ENCODE measurements around the gene COPA. TPM values are rescaled to one million over a fixed set of nuclear protein-coding genes. Genes with fewer than 3 reads are reported as not detected.

Gene COPA
- total and polyA plus RNA-seq, 10 donors, result 41.3 to 181 (median 117) TPM

DNA sequence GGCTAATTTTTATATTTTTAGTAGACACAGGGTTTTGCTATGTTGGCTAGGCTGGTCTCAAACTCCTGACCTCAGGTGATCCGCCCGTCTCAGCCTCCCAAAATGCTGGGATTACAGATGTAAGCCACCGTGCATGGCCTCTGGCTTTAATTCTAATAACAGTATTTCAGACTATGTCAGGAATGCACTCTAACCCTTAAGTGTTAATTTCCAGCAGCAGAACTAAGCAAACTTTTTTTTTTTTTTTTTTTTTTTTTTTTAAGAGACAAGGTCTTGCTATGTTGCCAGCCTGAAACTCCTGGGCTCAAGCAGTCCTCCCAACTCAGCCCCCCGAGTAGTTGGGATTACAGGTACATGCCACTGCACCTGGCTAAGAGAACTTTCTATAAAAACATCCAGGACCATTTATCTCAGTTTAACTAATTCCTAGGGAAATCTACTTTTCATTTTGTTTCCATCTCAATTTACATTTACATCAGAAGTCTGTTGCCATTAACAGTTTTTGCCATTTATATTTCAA is 87.2 kb downstream of the COPA start:
- WGBS, 5 donors, result 90 to 97% (median 91%) methylated on average over 4 of the region's 4 CpGs
- H3K4me1 ChIP-seq, result peaks cover 21 to 63% (median 45%) of the 10 kb centered on the region in 6 donors
- intact Hi-C loops (cut with DNase I; ENCODE audit: low total_unique reads), result loop anchor here (10.0 kb wide), 1 partner anchor 151 kb away; no protein-coding TSS in a partner anchor
- TF ChIP-seq, protein P1, sequence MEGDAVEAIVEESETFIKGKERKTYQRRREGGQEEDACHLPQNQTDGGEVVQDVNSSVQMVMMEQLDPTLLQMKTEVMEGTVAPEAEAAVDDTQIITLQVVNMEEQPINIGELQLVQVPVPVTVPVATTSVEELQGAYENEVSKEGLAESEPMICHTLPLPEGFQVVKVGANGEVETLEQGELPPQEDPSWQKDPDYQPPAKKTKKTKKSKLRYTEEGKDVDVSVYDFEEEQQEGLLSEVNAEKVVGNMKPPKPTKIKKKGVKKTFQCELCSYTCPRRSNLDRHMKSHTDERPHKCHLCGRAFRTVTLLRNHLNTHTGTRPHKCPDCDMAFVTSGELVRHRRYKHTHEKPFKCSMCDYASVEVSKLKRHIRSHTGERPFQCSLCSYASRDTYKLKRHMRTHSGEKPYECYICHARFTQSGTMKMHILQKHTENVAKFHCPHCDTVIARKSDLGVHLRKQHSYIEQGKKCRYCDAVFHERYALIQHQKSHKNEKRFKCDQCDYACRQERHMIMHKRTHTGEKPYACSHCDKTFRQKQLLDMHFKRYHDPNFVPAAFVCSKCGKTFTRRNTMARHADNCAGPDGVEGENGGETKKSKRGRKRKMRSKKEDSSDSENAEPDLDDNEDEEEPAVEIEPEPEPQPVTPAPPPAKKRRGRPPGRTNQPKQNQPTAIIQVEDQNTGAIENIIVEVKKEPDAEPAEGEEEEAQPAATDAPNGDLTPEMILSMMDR (IDR thresholded peaks at IDR 0.05 in 8 of 11, conservative IDR thresholded peaks at IDR 0.05 in 3 of 11), result no peak
- TF ChIP-seq POLR2A (IDR thresholded peaks at IDR 0.05) (no peak), POLR2AphosphoS5 (IDR thresholded peaks at IDR 0.05) (no peak)
- H3K36me3 ChIP-seq, result peaks cover 0 to 56% (median 12%) of the 10 kb centered on the region in 6 donors
- H3K27me3 ChIP-seq (replicated peaks in 1 of 7), result no peaks in the 10 kb centered on the region
- H3K9me3 ChIP-seq, result no peaks in the 10 kb centered on the region
- H3K4me3 ChIP-seq, result no peak overlapping the region
- DNase-seq, result no peak
- H3K27ac ChIP-seq, result no peak overlapping the region

DNA sequence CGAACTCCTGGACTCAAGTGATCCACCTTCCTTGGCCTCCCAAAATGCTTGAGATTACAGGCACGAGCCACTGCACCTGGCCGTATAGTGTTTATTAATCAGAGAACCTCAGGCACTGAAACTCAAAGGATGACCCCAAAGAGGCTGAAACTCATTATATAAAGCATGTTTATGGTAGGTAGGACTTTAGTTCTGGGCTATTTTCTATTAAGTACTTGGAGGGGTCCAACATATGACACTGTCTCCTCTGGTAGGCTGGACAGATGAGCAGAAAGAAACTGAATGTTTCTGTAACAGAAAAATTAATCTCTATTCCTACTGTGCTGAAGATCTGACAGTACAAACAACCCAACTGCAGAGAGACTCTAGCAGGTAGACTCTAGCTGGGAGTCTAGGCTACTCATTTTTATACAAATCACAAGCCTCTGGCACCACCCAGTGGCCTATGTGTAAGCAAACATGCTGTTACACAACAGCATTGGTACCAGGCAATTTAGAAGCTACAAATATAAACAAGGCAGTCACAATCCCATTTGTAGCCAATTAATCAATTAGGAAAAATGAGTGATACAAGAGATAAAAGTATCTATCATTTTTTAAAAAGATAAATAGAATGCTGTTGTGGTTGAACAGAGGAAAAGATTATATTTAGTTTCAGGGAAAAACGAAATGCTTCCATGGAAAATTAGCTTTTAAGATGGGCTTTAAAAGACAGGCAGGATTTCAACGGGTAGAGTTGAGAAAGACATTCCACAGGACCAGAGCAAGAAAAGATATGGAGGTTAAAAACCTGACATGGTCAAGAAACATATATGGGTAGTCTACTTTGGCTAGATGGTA is 91.1 kb downstream of the COPA start:
- Histone ChIP-seq H3K4me1 (peaks cover 0 to 36% (median 10%) of the 10 kb centered on the region in 6 donors), H3K9me3 (no peaks in the 10 kb centered on the region), H3K27me3 (replicated peaks in 1 of 7) (no peaks in the 10 kb centered on the region), H3K27ac (peak overlapping the region in 1 of 8 donors; percentile 10), H3K4me3 (no peak overlapping the region), H3K36me3 (peaks cover 0 to 58% (median 14%) of the 10 kb centered on the region in 6 donors)
- 83 to 89% (median 85%) methylated on average over 4 to 5 of the region's 5 CpGs for WGBS, 5 donors
- TF ChIP-seq POLR2AphosphoS5 (IDR thresholded peaks at IDR 0.05) (no peak), POLR2A (IDR thresholded peaks at IDR 0.05) (no peak)
- TF ChIP-seq, protein P1 (IDR thresholded peaks at IDR 0.05 in 8 of 11, conservative IDR thresholded peaks at IDR 0.05 in 3 of 11), result peak; percentile 27 to 77 (median 66)
- intact Hi-C loops (cut with DNase I; ENCODE audit: low total_unique reads), result loop anchor here (10.0 kb wide), 1 partner anchor 147 kb away; no protein-coding TSS in a partner anchor
- DNase-seq, result no peak

DNA sequence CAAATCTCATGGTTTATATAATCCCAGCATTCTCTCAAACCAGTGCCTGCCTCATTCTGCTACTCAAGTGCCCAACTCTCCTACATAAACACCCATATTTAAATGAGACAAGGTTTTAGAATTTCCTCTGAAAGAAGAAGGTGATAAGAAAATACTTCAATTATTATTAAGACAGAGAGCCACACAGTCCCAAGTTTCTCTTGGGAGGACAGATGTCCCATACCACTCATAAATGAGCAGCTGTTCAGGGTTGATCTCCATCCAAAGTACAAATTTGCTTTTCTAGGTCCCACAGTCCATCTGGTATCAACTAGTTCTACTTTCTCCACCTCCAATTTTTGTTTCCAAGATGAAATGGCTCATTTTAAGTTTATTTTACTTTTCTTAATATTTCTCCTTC is 92.0 kb downstream of the COPA start:
- intact Hi-C loops (cut with DNase I; ENCODE audit: low total_unique reads), result loop anchor here (10.0 kb wide), 1 partner anchor 146 kb away; no protein-coding TSS in a partner anchor
- Histone ChIP-seq H3K27ac (no peak overlapping the region), H3K4me3 (no peak overlapping the region)

More for the DNA sequence above, 92.0 kb downstream of the COPA start:
- Histone ChIP-seq H3K4me1 (peaks cover 0 to 27% (median 3%) of the 10 kb centered on the region in 6 donors), H3K9me3 (no peaks in the 10 kb centered on the region), H3K27me3 (replicated peaks in 1 of 7) (no peaks in the 10 kb centered on the region), H3K36me3 (peaks cover 0 to 61% (median 14%) of the 10 kb centered on the region in 6 donors)
- DNase-seq, result no peak
- TF ChIP-seq POLR2AphosphoS5 (IDR thresholded peaks at IDR 0.05), result no peak
- TF ChIP-seq, protein P1 (IDR thresholded peaks at IDR 0.05 in 8 of 11, conservative IDR thresholded peaks at IDR 0.05 in 3 of 11), result no peak
- TF ChIP-seq POLR2A (IDR thresholded peaks at IDR 0.05), result no peak
